ENCODE measurements around the gene ARMC7. TPM values are rescaled to one million over a fixed set of nuclear protein-coding genes. Genes with fewer than 3 reads are reported as not detected.

Gene ARMC7
- total RNA-seq, 1 donor from 2014 or later = 12.8 TPM

DNA sequence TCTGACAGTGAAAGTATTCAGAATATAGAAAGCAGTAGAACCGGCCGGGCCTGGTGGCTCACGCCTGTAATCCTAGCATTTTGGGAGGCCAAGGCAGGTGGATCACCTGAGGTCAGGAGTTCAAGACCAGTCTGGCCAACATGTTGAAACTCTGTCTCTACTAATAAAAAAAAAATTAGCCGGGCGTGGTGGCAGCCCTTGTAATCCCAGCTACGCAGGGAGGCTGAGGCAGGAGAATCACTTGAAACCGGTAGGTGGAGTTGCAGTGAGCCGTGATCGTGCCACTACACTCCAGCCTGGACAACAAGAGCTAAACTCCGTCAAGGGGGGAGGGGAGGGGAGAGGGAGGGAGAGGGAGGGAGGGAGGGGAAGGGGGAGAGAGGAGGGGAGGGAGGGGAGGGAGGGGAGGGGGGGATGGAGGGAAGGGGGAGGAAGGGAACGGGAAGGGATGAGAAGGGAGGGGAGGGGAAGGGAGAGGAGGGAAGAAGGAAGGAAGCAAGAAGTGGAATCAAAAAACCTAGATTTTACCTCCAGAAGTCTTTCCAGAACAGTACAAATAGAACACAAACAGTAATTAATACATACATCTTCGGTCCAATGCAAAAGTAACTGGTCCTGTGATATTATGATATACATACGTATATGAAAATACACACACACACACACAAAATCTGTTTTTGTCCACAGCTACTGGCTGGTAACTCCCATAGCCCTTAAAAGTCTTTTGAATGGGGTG lies 32.6 kb downstream of the ARMC7 start:
- Mint-ChIP-seq H3K27ac (ENCODE audit: unreplicated experiment) (no peak overlapping the region), H3K36me3 (ENCODE audit: unreplicated experiment) (peaks cover 33% of the 10 kb centered on the region), H3K4me1 (ENCODE audit: unreplicated experiment) (no peaks in the 10 kb centered on the region), H3K9me3 (ENCODE audit: unreplicated experiment) (no peaks in the 10 kb centered on the region), H3K4me3 (ENCODE audit: unreplicated experiment) (no peak overlapping the region), H3K27me3 (ENCODE audit: unreplicated experiment) (no peaks in the 10 kb centered on the region)
- TF ChIP-seq, protein P1, sequence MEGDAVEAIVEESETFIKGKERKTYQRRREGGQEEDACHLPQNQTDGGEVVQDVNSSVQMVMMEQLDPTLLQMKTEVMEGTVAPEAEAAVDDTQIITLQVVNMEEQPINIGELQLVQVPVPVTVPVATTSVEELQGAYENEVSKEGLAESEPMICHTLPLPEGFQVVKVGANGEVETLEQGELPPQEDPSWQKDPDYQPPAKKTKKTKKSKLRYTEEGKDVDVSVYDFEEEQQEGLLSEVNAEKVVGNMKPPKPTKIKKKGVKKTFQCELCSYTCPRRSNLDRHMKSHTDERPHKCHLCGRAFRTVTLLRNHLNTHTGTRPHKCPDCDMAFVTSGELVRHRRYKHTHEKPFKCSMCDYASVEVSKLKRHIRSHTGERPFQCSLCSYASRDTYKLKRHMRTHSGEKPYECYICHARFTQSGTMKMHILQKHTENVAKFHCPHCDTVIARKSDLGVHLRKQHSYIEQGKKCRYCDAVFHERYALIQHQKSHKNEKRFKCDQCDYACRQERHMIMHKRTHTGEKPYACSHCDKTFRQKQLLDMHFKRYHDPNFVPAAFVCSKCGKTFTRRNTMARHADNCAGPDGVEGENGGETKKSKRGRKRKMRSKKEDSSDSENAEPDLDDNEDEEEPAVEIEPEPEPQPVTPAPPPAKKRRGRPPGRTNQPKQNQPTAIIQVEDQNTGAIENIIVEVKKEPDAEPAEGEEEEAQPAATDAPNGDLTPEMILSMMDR (IDR thresholded peaks at IDR 0.05) = no peak
- DNase-seq (ENCODE audit: extremely low spot score, unreplicated experiment) = no peak

DNA sequence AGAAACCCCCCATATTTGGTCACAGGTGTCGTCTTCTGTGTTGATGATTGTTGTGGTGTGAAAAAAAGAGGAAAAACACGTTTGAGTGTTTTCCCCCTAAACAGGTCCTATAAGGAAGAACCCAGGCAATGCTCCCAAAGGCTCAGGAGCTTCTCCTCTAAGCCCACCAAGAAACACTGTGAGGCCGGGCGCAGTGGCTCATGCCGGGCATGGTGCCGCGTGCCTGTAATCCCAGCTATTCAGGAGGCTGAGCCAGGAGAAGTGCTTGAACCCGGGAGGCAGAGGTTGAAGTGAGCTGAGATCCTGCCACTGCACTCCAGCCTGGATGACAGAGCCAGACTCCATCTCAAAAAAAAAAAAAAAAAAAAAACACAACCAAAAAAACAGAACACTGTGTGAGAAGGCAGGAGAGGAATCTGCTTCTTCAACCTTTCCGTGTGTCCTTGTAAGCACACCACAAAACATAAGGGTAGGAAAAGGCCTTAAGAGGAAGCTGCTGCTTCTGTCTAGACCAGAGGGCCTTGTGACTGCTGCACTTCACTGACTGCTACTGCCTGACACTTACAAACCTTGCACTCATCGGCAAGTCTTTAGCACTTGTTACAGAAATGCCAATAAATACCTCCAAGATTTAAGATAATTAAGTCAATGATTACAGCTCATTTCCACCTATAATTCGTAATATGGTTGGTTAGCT lies 35.2 kb downstream of the ARMC7 start:
- Mint-ChIP-seq H3K27me3 (ENCODE audit: unreplicated experiment) (no peaks in the 10 kb centered on the region), H3K4me3 (ENCODE audit: unreplicated experiment) (no peak overlapping the region), H3K9me3 (ENCODE audit: unreplicated experiment) (no peaks in the 10 kb centered on the region), H3K4me1 (ENCODE audit: unreplicated experiment) (peaks cover 3% of the 10 kb centered on the region), H3K27ac (ENCODE audit: unreplicated experiment) (no peak overlapping the region), H3K36me3 (ENCODE audit: unreplicated experiment) (peaks cover 41% of the 10 kb centered on the region)
- DNase-seq (ENCODE audit: extremely low spot score, unreplicated experiment) = no peak
- TF ChIP-seq, protein P1 (IDR thresholded peaks at IDR 0.05) = no peak

DNA sequence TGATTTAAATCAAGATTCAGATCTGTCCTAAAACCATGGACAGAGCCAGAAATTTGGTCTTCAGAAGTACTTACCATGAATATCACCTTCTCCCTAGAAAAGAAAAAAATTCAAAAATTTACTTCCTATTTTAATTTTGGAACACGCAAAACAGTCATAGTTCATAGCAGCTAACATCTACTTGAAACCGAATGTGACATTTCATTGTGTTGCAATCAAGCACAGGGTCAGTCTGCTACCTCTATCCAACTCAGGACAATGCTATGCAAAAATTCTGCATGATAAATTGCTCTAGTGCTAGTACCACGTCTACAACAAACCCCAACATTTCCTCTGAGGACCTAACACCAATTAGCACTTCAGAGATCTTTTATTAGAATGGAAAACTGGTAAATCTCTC lies 36.8 kb downstream of the ARMC7 start:
- Mint-ChIP-seq H3K36me3 (ENCODE audit: unreplicated experiment) (peaks cover 35% of the 10 kb centered on the region), H3K4me3 (ENCODE audit: unreplicated experiment) (no peak overlapping the region), H3K9me3 (ENCODE audit: unreplicated experiment) (no peaks in the 10 kb centered on the region), H3K27ac (ENCODE audit: unreplicated experiment) (peak overlapping the region; percentile 0), H3K4me1 (ENCODE audit: unreplicated experiment) (peaks cover 6% of the 10 kb centered on the region), H3K27me3 (ENCODE audit: unreplicated experiment) (no peaks in the 10 kb centered on the region)
- TF ChIP-seq, protein P1 (IDR thresholded peaks at IDR 0.05) = no peak
- no peak for DNase-seq (ENCODE audit: extremely low spot score, unreplicated experiment)

DNA sequence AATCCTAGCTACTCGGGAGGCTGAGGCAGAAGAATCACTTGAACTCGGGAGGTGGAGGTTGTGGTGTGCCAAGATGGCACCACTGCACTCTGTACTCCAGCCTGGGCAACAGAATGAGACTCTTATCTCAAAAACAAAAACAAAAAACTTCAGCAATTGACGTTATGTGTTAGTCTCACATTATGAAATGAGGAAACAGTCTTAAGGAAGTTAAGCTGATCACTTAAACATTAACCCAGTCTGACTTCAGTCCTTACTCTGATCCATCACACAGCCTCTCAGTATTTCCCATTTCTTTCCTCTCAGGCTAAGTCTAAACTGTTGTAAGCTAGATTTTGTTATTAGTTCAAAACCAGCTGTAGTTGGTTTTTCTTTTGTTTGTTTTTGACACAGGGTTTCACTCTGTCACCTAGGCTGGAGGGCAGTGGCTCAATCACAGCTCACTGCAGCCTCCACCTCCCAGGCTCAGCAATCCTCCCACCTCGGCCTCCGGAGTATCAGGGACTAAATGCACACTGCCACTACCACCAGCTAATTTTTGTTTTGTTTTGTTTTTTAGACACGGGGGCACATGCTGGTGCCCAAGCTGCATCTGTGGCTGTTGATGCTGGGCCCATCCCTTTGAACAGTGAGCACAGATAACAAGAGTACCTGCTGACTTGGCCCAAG lies 38.2 kb downstream of the ARMC7 start:
- no peak overlapping the region for H3K4me3 Mint-ChIP-seq (ENCODE audit: unreplicated experiment)
- H3K36me3 Mint-ChIP-seq (ENCODE audit: unreplicated experiment) = peaks cover 33% of the 10 kb centered on the region
- H3K4me1 Mint-ChIP-seq (ENCODE audit: unreplicated experiment) = peaks cover 20% of the 10 kb centered on the region
- H3K9me3 Mint-ChIP-seq (ENCODE audit: unreplicated experiment) = no peaks in the 10 kb centered on the region
- TF ChIP-seq, protein P1 (IDR thresholded peaks at IDR 0.05) = no peak
- peak overlapping the region; percentile 33 for H3K27ac Mint-ChIP-seq (ENCODE audit: unreplicated experiment)
- no peaks in the 10 kb centered on the region for H3K27me3 Mint-ChIP-seq (ENCODE audit: unreplicated experiment)
- no peak for DNase-seq (ENCODE audit: extremely low spot score, unreplicated experiment)

DNA sequence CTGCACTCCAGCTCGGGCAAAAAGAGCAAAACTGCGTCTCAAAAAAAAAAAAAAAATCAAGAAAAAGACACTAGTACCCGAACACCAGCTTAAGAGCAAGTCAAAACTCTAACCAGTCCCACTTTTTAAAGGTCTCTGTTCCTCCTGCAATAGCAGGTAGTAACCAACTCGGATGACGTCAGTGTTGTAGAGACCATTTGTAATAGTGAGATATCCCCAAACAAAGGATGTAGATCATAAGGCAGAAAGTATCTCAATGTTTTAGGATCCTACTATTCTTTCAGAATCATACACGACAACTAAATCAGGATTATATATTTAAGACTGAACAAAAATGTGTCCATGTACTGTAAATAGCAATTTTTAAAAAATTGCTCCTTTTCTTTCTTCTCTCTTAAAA lies 42.2 kb downstream of the ARMC7 start:
- H3K4me3 Mint-ChIP-seq (ENCODE audit: unreplicated experiment) = peak overlapping the region; percentile 89
- H3K9me3 Mint-ChIP-seq (ENCODE audit: unreplicated experiment) = no peaks in the 10 kb centered on the region
- H3K27ac Mint-ChIP-seq (ENCODE audit: unreplicated experiment) = peak overlapping the region; percentile 85
- TF ChIP-seq, protein P1 (IDR thresholded peaks at IDR 0.05) = no peak
- H3K27me3 Mint-ChIP-seq (ENCODE audit: unreplicated experiment) = no peaks in the 10 kb centered on the region
- H3K4me1 Mint-ChIP-seq (ENCODE audit: unreplicated experiment) = peaks cover 29% of the 10 kb centered on the region
- no peak for DNase-seq (ENCODE audit: extremely low spot score, unreplicated experiment)
- H3K36me3 Mint-ChIP-seq (ENCODE audit: unreplicated experiment) = peaks cover 17% of the 10 kb centered on the region
